HepG2 (cell line): ENCODE data around the gene VPS4A. TPM values are rescaled to one million over a fixed set of nuclear protein-coding genes. Genes with fewer than 3 reads are reported as not detected.

Experiments used
- ARID4A ChIP-seq: sonication (generic); formaldehyde crosslinking; IDR thresholded peaks from 2 replicates; pipeline ENCODE4 v1.5.0; 2020; ENCODE audit warnings: mild to moderate bottlenecking, missing genetic modification reagents, borderline replicate concordance
- CSRNP1 ChIP-seq: sonication (generic); formaldehyde crosslinking; IDR thresholded peaks from 2 replicates; pipeline ENCODE4 v1.8.1; 2023; ENCODE audit warnings: mild to moderate bottlenecking, missing genetic modification reagents
- DRAP1 ChIP-seq: IDR thresholded peaks from 2 replicates; pipeline ENCODE4 v1.6.1; 2016; ENCODE audit warnings: missing genetic modification reagents, missing compliant biosample characterization
- HOXA3 ChIP-seq: sonication (generic); formaldehyde crosslinking; IDR thresholded peaks from 2 replicates; pipeline ENCODE4 v1.5.0; 2020; ENCODE audit warnings: missing genetic modification reagents
- IRX3 ChIP-seq: sonication (generic); formaldehyde crosslinking; IDR thresholded peaks from 2 replicates; pipeline ENCODE4 v1.8.1; 2023; ENCODE audit warnings: mild to moderate bottlenecking, low read depth, missing genetic modification reagents, borderline replicate concordance
- MXI1 ChIP-seq: IDR thresholded peaks from 3 replicates; pipeline ENCODE4 v1.6.1; 2012; ENCODE audit warnings: low read depth, low read length, inconsistent platforms, borderline replicate concordance
- SIN3A ChIP-seq: IDR thresholded peaks from 2 replicates; pipeline ENCODE4 v1.6.1; 2011; ENCODE audit warnings: low read depth, mild to moderate bottlenecking, control low read depth, low read length, borderline replicate concordance
- ZMYM3 ChIP-seq: sonication (generic); formaldehyde crosslinking; IDR thresholded peaks from 2 replicates; pipeline ENCODE4 v1.5.1; 2020; ENCODE audit warnings: mild to moderate bottlenecking, missing genetic modification reagents
- ZNF292 ChIP-seq: sonication (generic); formaldehyde crosslinking; IDR thresholded peaks from 2 replicates; pipeline ENCODE4 v1.8.1; 2022; ENCODE audit warnings: mild to moderate bottlenecking, low read depth, missing genetic modification reagents, borderline replicate concordance
- ZNF891 ChIP-seq: sonication (generic); formaldehyde crosslinking; IDR thresholded peaks from 2 replicates; pipeline ENCODE4 v1.5.0; 2020; ENCODE audit warnings: mild to moderate bottlenecking, missing genetic modification reagents
- polyA plus RNA-seq, 8 experiments: library from polyadenylated mRNA; depleted of rRNA in 3 of 8; stranded (reverse) in 7 of 8; unstranded in 1 of 8; fragments of >200 nt; fragmentation: Illumina TruSeq in 4 of 8; extraction: Trizol in 4 of 8; gene quantifications; 2 replicates each; pipeline versions ENCODE4 v1.2.1 to v1.2.3, GENCODE V29; 2011 to 2016; ENCODE audit warnings: low read depth in 4 of 8, missing spikeins in 1 of 8, mixed read lengths in 1 of 8; ENCODE audit not compliant: insufficient read depth in 1 of 8
- total RNA-seq, 5 experiments: library from RNA; depleted of rRNA; stranded (reverse); fragments of >200 nt; fragmentation: Illumina TruSeq; extraction: Trizol; gene quantifications; 2 replicates each; pipeline ENCODE4 v1.2.3, GENCODE V29; 2016; ENCODE audit warnings: low read depth in 1 of 5
- TF ChIP-seq, protein P1 (sequence below): sonication (generic); formaldehyde crosslinking; IDR thresholded peaks from 2 replicates; pipeline ENCODE4 v1.4.0; 2020; ENCODE audit warnings: missing genetic modification reagents
- TF ChIP-seq, protein P2 (sequence below): sonication (generic); formaldehyde crosslinking; IDR thresholded peaks from 2 replicates; pipeline ENCODE4 v1.4.0; 2020; ENCODE audit warnings: missing genetic modification reagents, borderline replicate concordance

VPS4A gene
- total and polyA plus RNA-seq, 2 of the 13 experiments (the other 11 are each of a cell fraction or from before 2014, with no cell fraction given): 13.2 to 27.9 TPM

- TF ChIP-seq CSRNP1 (CRISPR knock-in tag): no peak
- peak; percentile 89 for TF ChIP-seq HOXA3
- TF ChIP-seq, protein P1, sequence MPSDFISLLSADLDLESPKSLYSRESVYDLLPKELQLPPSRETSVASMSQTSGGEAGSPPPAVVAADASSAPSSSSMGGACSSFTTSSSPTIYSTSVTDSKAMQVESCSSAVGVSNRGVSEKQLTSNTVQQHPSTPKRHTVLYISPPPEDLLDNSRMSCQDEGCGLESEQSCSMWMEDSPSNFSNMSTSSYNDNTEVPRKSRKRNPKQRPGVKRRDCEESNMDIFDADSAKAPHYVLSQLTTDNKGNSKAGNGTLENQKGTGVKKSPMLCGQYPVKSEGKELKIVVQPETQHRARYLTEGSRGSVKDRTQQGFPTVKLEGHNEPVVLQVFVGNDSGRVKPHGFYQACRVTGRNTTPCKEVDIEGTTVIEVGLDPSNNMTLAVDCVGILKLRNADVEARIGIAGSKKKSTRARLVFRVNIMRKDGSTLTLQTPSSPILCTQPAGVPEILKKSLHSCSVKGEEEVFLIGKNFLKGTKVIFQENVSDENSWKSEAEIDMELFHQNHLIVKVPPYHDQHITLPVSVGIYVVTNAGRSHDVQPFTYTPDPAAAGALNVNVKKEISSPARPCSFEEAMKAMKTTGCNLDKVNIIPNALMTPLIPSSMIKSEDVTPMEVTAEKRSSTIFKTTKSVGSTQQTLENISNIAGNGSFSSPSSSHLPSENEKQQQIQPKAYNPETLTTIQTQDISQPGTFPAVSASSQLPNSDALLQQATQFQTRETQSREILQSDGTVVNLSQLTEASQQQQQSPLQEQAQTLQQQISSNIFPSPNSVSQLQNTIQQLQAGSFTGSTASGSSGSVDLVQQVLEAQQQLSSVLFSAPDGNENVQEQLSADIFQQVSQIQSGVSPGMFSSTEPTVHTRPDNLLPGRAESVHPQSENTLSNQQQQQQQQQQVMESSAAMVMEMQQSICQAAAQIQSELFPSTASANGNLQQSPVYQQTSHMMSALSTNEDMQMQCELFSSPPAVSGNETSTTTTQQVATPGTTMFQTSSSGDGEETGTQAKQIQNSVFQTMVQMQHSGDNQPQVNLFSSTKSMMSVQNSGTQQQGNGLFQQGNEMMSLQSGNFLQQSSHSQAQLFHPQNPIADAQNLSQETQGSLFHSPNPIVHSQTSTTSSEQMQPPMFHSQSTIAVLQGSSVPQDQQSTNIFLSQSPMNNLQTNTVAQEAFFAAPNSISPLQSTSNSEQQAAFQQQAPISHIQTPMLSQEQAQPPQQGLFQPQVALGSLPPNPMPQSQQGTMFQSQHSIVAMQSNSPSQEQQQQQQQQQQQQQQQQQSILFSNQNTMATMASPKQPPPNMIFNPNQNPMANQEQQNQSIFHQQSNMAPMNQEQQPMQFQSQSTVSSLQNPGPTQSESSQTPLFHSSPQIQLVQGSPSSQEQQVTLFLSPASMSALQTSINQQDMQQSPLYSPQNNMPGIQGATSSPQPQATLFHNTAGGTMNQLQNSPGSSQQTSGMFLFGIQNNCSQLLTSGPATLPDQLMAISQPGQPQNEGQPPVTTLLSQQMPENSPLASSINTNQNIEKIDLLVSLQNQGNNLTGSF (CRISPR knock-in tag): peak; percentile 84
- TF ChIP-seq IRX3 (CRISPR knock-in tag): peak; percentile 62; the same call in 1 of the 2 replicates
- peak; percentile 66 for TF ChIP-seq DRAP1 (CRISPR knock-in tag)
- peak; percentile 82; the same call in 1 of the 2 replicates for TF ChIP-seq SIN3A
- TF ChIP-seq ARID4A (CRISPR knock-in tag): peak; percentile 80; the same call in 1 of the 2 replicates
- TF ChIP-seq, protein P2, sequence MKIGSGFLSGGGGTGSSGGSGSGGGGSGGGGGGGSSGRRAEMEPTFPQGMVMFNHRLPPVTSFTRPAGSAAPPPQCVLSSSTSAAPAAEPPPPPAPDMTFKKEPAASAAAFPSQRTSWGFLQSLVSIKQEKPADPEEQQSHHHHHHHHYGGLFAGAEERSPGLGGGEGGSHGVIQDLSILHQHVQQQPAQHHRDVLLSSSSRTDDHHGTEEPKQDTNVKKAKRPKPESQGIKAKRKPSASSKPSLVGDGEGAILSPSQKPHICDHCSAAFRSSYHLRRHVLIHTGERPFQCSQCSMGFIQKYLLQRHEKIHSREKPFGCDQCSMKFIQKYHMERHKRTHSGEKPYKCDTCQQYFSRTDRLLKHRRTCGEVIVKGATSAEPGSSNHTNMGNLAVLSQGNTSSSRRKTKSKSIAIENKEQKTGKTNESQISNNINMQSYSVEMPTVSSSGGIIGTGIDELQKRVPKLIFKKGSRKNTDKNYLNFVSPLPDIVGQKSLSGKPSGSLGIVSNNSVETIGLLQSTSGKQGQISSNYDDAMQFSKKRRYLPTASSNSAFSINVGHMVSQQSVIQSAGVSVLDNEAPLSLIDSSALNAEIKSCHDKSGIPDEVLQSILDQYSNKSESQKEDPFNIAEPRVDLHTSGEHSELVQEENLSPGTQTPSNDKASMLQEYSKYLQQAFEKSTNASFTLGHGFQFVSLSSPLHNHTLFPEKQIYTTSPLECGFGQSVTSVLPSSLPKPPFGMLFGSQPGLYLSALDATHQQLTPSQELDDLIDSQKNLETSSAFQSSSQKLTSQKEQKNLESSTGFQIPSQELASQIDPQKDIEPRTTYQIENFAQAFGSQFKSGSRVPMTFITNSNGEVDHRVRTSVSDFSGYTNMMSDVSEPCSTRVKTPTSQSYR (CRISPR knock-in tag): no peak
- peak; percentile 86; the same call in 2 of the 3 replicates for TF ChIP-seq MXI1
- no peak for TF ChIP-seq ZNF292
- TF ChIP-seq ZNF891: no peak
- TF ChIP-seq ZMYM3: peak; percentile 82
These were observed at the start of gene VPS4A (continued) for GRCh38 chr16:69310653-69311532.
